Glutamatergic neuron (in vitro differentiated cells): ENCODE data around the gene CAPN13. TPM values are rescaled to one million over a fixed set of nuclear protein-coding genes. Genes with fewer than 3 reads are reported as not detected.
A peak's percentile ranks its signal among the peaks of the same experiment; 100 is the strongest.

Experiments used
- DNase-seq: peaks from one replicate; pipeline ENCODE4 v3.0.0; 2022
- H3K27ac Mint-ChIP-seq: one replicate; pipeline ENCODE4 v1.8.0; 2020; ENCODE audit warnings: mild to moderate bottlenecking, mixed read lengths, inconsistent platforms; ENCODE audit not compliant: unreplicated experiment
- H3K27me3 Mint-ChIP-seq: one replicate; pipeline ENCODE4 v1.8.0; 2020; ENCODE audit warnings: mild to moderate bottlenecking, moderate library complexity, mixed read lengths, inconsistent platforms; ENCODE audit not compliant: unreplicated experiment
- H3K36me3 Mint-ChIP-seq: one replicate; pipeline ENCODE4 v1.8.0; 2020; ENCODE audit warnings: mild to moderate bottlenecking, mixed read lengths, inconsistent platforms; ENCODE audit not compliant: unreplicated experiment
- H3K4me1 Mint-ChIP-seq: one replicate; pipeline ENCODE4 v1.8.0; 2020; ENCODE audit warnings: mild to moderate bottlenecking, low read depth, mixed read lengths, inconsistent platforms; ENCODE audit not compliant: unreplicated experiment
- H3K4me3 Mint-ChIP-seq: one replicate; pipeline ENCODE4 v1.8.0; 2020; ENCODE audit warnings: mild to moderate bottlenecking, mixed read lengths, inconsistent platforms; ENCODE audit not compliant: unreplicated experiment
- H3K9me3 Mint-ChIP-seq: one replicate; pipeline ENCODE4 v1.8.0; 2020; ENCODE audit warnings: mild to moderate bottlenecking, moderate library complexity, mixed read lengths, inconsistent platforms; ENCODE audit not compliant: unreplicated experiment
- total RNA-seq: library from RNA; stranded (reverse); fragmentation: NEBNext Ultra II Directional; extraction: Animal tissue kit (Norgen Biotek cat#: 25700); gene quantifications from one replicate; pipeline ENCODE4 v1.2.1, GENCODE V29; 2021; ENCODE audit not compliant: unreplicated experiment
- TF ChIP-seq, protein P1 (sequence below): fragments of 200-600 bp; sonication (generic); IDR thresholded peaks from one replicate; pipeline ENCODE4 v1.5.0; 2021; ENCODE audit not compliant: partially characterized antibody, unreplicated experiment

CAPN13 gene
- total RNA-seq, 1 donor from 2014 or later: not detected

DNA sequence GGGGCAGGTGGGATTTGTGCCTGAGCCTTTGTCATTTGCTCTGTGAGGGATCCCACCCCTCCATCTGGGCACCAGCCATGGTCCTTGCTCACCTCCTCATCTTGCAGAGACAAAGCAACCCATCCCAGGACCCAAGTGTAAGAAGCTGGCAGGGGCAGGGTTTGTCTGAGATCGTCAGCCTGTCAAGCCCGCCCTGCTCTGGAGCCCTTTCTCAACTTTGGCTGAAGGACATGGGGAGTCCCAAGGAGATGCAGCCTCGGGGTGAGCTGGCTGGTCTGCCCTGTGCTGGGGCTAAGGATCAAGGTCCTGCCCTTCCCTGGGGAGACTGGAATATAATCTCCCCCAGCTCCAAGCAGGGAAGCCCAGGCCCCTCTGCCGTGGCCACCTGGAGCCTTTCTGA, 86.0 kb downstream of the CAPN13 start:
- no peak overlapping the region for H3K4me3 Mint-ChIP-seq
- TF ChIP-seq, protein P1, sequence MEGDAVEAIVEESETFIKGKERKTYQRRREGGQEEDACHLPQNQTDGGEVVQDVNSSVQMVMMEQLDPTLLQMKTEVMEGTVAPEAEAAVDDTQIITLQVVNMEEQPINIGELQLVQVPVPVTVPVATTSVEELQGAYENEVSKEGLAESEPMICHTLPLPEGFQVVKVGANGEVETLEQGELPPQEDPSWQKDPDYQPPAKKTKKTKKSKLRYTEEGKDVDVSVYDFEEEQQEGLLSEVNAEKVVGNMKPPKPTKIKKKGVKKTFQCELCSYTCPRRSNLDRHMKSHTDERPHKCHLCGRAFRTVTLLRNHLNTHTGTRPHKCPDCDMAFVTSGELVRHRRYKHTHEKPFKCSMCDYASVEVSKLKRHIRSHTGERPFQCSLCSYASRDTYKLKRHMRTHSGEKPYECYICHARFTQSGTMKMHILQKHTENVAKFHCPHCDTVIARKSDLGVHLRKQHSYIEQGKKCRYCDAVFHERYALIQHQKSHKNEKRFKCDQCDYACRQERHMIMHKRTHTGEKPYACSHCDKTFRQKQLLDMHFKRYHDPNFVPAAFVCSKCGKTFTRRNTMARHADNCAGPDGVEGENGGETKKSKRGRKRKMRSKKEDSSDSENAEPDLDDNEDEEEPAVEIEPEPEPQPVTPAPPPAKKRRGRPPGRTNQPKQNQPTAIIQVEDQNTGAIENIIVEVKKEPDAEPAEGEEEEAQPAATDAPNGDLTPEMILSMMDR: no peak
- H3K27me3 Mint-ChIP-seq: peaks cover 2% of the 10 kb centered on the region
- no peak overlapping the region for H3K27ac Mint-ChIP-seq
- no peaks in the 10 kb centered on the region for H3K36me3 Mint-ChIP-seq
- H3K9me3 Mint-ChIP-seq: peaks cover 6% of the 10 kb centered on the region
- H3K4me1 Mint-ChIP-seq: peaks cover 3% of the 10 kb centered on the region
- no peak for DNase-seq

DNA sequence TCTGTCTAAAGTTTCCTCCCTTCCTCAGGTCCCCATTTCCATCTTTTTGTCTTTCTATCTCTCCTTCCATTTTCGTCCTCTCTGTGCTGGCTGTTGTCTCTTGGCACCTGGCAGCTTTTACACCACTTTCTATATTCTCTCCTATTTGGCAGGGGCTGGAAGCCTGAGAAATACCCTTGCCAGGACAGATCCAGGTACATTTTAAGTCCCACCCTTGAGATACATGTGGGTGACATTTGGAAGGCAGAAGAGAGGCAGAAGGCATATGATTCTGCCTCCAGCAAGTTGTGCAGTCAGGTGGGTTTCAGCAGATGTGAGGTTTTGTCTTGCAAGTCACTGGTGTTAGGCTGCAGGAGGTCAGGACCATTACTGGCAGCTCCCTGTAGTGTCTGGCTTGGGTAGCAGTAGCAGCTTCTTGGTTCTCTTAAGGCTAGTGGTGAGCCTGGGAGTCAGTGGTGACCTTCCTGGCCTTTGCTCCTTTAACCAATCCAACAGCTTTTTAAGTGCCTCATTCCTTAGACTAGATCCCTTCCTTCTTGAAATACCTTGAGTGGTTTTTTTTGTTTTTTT, 90.1 kb downstream of the CAPN13 start:
- Mint-ChIP-seq H3K4me3 (peak overlapping the region; percentile 0), H3K4me1 (peaks cover 3% of the 10 kb centered on the region), H3K9me3 (peaks cover 11% of the 10 kb centered on the region), H3K27me3 (peaks cover 3% of the 10 kb centered on the region), H3K27ac (no peak overlapping the region), H3K36me3 (no peaks in the 10 kb centered on the region)
- TF ChIP-seq, protein P1: no peak
- DNase-seq: no peak

DNA sequence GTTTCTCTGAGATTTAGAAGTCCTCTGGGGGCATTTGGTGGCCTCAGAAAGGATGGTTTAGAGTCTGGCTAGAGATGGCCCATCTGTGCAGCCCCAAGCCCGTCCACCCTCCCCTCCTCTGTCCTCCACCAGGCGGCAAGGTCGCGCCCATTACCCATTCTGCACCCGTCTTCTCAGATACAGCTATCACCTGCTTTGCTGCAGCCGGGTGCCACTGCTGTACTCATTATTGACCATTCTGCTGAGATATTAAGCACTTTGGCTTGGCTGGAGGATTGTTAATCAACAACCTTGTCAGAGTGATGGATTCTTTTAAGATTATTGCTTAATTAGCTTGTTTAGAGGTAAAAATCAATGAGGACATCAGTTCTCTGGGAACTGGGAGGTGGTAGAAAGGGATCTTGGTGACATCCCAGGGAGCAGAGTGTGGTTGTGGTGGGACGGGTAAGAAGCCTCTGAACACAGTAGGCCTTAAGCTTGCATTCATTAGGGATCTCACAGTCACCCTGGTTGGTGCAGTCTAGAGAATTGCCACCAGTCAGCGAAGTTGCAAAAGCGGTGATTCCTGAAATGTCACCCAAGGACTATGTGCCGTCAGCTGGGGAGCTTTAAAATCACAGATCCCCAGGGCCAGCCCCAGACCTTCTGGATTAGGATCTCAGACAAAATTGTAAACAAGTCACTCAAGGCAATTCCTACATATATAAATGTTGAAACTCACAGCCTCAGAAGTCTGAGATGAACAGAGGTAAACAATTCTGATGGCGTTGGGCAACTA, 90.9 kb downstream of the CAPN13 start:
- DNase-seq: no peak
- Mint-ChIP-seq H3K27me3 (peaks cover 3% of the 10 kb centered on the region), H3K36me3 (no peaks in the 10 kb centered on the region), H3K4me3 (no peak overlapping the region), H3K4me1 (peaks cover 3% of the 10 kb centered on the region), H3K9me3 (peaks cover 11% of the 10 kb centered on the region), H3K27ac (no peak overlapping the region)
- TF ChIP-seq, protein P1: no peak

DNA sequence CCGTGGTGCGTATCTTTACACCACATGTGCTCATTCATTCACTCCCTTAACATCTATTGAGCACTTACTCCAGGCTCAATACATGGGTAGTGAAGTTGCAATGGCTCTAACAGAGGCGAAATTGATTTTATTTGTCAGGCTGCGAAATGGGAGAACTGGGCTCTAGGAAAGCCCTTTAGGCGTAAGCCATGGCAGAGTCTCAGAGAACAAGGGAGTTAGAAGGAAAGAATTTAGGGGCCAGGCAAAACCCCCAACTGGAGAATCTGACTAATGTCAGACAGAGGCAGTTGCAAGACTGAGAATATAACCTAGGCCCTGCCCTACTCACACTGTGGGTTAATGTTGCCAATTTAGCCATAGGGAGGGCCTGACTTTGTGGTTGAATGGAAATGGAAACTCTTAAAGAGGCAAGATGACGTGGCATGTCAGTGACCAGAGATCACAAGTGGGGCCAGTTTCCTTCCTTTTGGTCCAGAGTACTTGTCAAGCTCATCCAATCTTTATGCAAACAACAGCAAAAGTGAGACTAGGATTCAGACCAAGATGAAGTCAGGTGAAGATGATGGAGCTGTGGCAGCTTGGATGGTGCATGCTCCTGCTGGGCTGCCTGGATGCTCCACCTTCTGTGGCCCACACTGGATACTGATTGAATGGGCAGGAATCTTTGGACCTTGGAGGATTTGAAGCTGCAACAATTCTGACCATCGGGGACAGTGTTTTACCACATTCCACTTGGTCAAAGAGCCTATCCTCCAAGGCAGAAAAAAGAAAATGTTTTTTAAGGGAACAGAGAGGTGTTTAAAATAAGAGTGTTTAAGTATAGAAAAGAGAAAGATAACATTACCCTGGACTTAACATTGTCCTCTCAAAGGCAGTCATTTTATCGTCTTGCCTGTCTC, 92.2 kb downstream of the CAPN13 start:
- Mint-ChIP-seq H3K4me1 (peaks cover 5% of the 10 kb centered on the region), H3K9me3 (peaks cover 11% of the 10 kb centered on the region), H3K27ac (no peak overlapping the region), H3K36me3 (no peaks in the 10 kb centered on the region), H3K27me3 (peaks cover 3% of the 10 kb centered on the region), H3K4me3 (no peak overlapping the region)
- TF ChIP-seq, protein P1: no peak
- DNase-seq: no peak
